H1 (cell line): ENCODE results near the gene VOPP1. TPM values are rescaled to one million over a fixed set of nuclear protein-coding genes. Genes with fewer than 3 reads are reported as not detected.

ENCODE experiments used
- CBX8 ChIP-seq: fragments of 300-800, 300-1000 bp; sonication (generic); IDR thresholded peaks from 2 replicates; pipeline ENCODE4 v1.7.1; 2016; ENCODE audit warnings: low read depth, low read length, borderline replicate concordance
- FOSL1 ChIP-seq: IDR thresholded peaks from 2 replicates; pipeline ENCODE4 v1.6.1; 2011; ENCODE audit warnings: mild to moderate bottlenecking, low read depth, low read length, moderate library complexity; ENCODE audit not compliant: insufficient read depth
- POLR2AphosphoS5 ChIP-seq: IDR thresholded peaks from 2 replicates; pipeline ENCODE4 v1.6.1; 2011; ENCODE audit warnings: low read depth, low read length
- polyA plus RNA-seq, 7 experiments: library from polyadenylated mRNA; depleted of rRNA in 3 of 7; stranded (reverse) in 5 of 7; unstranded in 2 of 7; fragments of >200 nt in 5 of 7; fragments of 200-250 nt in 2 of 7; gene quantifications; 1 replicate in 5 of 7; 2 replicates in 1 of 7; 4 replicates in 1 of 7; pipeline versions ENCODE4 v1.2.1 to v1.2.3, GENCODE V29; 2011 to 2013; ENCODE audit warnings: missing spikeins in 2 of 7, mixed read lengths in 2 of 7
- total RNA-seq: library from RNA; stranded (reverse); fragmentation: NEBNext Ultra II Directional; extraction: Animal tissue kit (Norgen Biotek cat#: 25700); gene quantifications from 2 replicates; pipeline ENCODE4 v1.2.1, GENCODE V29; 2021

VOPP1 gene
- total and polyA plus RNA-seq, 2 of the 8 experiments (the other 6 are each of a cell fraction or from before 2014, with no cell fraction given): 44.7 to 83.0 TPM

- no peak for TF ChIP-seq POLR2AphosphoS5
- TF ChIP-seq CBX8: no peak
- no peak for TF ChIP-seq FOSL1
These were observed 127.5 kb downstream of the VOPP1 start (continued) for GRCh38 chr7:55444786-55445185.
